PC-3 (cell line): ENCODE measurements around the gene UBAC2. TPM values are rescaled to one million over a fixed set of nuclear protein-coding genes. Genes with fewer than 3 reads are reported as not detected.

Experiments used
- ATAC-seq: fragments of 200-7000 bp; cut with Tn5 transposase; 2 replicates; pipeline ENCODE4 v1.9.1; 2020; ENCODE audit warnings: mild to moderate bottlenecking, moderate library complexity
- BruUV-seq: library from RNA; stranded (reverse); fragments of 400-500 nt; replicated peaks from 2 replicates; lab custom pipeline; 2021; lab: Mats Ljungman, UMichigan
- CTCF ChIA-PET: fragments of 300-600 bp; sonication (Branson Sonifier 250); formaldehyde crosslinking; loops from one replicate; lab custom pipeline; 2022; ENCODE audit warnings: antibody characterized with exemption; lab: Charles Lee
- POLR2A ChIA-PET: fragments of 300-600 bp; sonication (Branson Sonifier 250); formaldehyde crosslinking; loops from one replicate; lab custom pipeline; 2022; ENCODE audit warnings: antibody characterized with exemption; ENCODE audit not compliant: unreplicated experiment; lab: Charles Lee
- DNase-seq: peaks from one replicate; pipeline ENCODE4 v3.0.0-alpha.2; 2015
- H2AFZ ChIP-seq: fragments of 300-600 bp; sonication (generic); 2 replicates; pipeline ENCODE4 v1.6.0; 2016; ENCODE audit warnings: antibody characterized with exemption, low read length
- H3F3A ChIP-seq: fragments of 300-600 bp; sonication (generic); one replicate; pipeline ENCODE4 v1.6.0; 2017; ENCODE audit warnings: antibody characterized with exemption, low read length, control low read depth, mild to moderate bottlenecking; ENCODE audit not compliant: unreplicated experiment
- H3K27ac ChIP-seq: fragments of 300-600 bp; sonication (generic); 2 replicates; pipeline ENCODE4 v1.5.1; 2016; ENCODE audit warnings: mild to moderate bottlenecking, low read length
- H3K27me3 ChIP-seq: fragments of 300-600 bp; sonication (generic); 2 replicates; pipeline ENCODE4 v1.6.1; 2016; ENCODE audit warnings: low read length, mixed read lengths
- H3K36me3 ChIP-seq: fragments of 300-600 bp; sonication (generic); 2 replicates; pipeline ENCODE4 v1.6.1; 2016; ENCODE audit warnings: low read depth, mixed run types, low read length, mixed read lengths
- H3K4me1 ChIP-seq: fragments of 300-600 bp; sonication (generic); 2 replicates; pipeline ENCODE4 v1.5.1; 2016; ENCODE audit warnings: low read length; ENCODE audit not compliant: insufficient read depth
- H3K4me2 ChIP-seq: fragments of 300-600 bp; sonication (generic); 2 replicates; pipeline ENCODE4 v1.6.0; 2016; ENCODE audit warnings: low read length
- H3K4me3 ChIP-seq: fragments of 300-600 bp; sonication (generic); 2 replicates; pipeline ENCODE4 v1.5.1; 2016; ENCODE audit warnings: mild to moderate bottlenecking, low read length, mixed read lengths
- H3K79me2 ChIP-seq: fragments of 300-600 bp; sonication (generic); 2 replicates; pipeline ENCODE4 v1.6.1; 2017; ENCODE audit warnings: low read length, mixed read lengths
- H3K9ac ChIP-seq: fragments of 300-600 bp; sonication (generic); 2 replicates; pipeline ENCODE4 v1.6.0; 2016; ENCODE audit warnings: mild to moderate bottlenecking, low read length
- H3K9me2 ChIP-seq: fragments of 300-600 bp; sonication (generic); replicated peaks from 2 replicates; pipeline ENCODE4 v1.6.1; 2016; ENCODE audit warnings: mixed run types, low read length, mixed read lengths
- H3K9me3 ChIP-seq: fragments of 300-600 bp; sonication (generic); 2 replicates; pipeline ENCODE4 v1.6.1; 2016; ENCODE audit warnings: low read length, mixed read lengths
- H4K20me1 ChIP-seq: fragments of 300-600 bp; sonication (generic); 2 replicates; pipeline ENCODE4 v1.6.1; 2016; ENCODE audit warnings: low read length, mixed read lengths
- CTCF ChIP-seq: fragments of 300-600 bp; sonication (generic); conservative IDR thresholded peaks from 2 replicates; pipeline ENCODE4 v1.5.1; 2017; ENCODE audit warnings: antibody characterized with exemption, low read depth, mild to moderate bottlenecking, low read length
- EZH2 ChIP-seq: fragments of 300-600 bp; sonication (generic); IDR thresholded peaks from one replicate; pipeline ENCODE4 v1.6.1; 2017; ENCODE audit warnings: antibody characterized with exemption, mild to moderate bottlenecking, low read length; ENCODE audit not compliant: unreplicated experiment
- EZH2phosphoT487 ChIP-seq: fragments of 300-600 bp; sonication (generic); IDR thresholded peaks from 2 replicates; pipeline ENCODE4 v1.6.1; 2018; ENCODE audit warnings: mild to moderate bottlenecking, antibody characterized with exemption, low read length, borderline replicate concordance
- intact Hi-C: fragments of 100-400 bp; cut with micrococcal nuclease; formaldehyde crosslinking; loops from 2 replicates; pipeline ENCODE4 v1.9.0; 2023
- total RNA-seq: library from RNA; depleted of rRNA; stranded (reverse); fragments of >200 nt; gene quantifications from 2 replicates; pipeline ENCODE4 v1.2.3, GENCODE V29; 2014

Gene UBAC2
- total RNA-seq, 1 experiment from 2014 or later = 34.5 TPM

- BruUV-seq = no TSS peak
- H3K4me1 ChIP-seq = no peaks in the 10 kb centered on the region
- H4K20me1 ChIP-seq = no peaks in the 10 kb centered on the region
- intact Hi-C loops = no loop called here
- H3K27ac ChIP-seq = no peak overlapping the region
- no peak overlapping the region for H2AFZ ChIP-seq
- H3K79me2 ChIP-seq = no peaks in the 10 kb centered on the region
- no peaks in the 10 kb centered on the region for H3K9me3 ChIP-seq
- ChIA-PET CTCF (no interaction called here), POLR2A (no interaction called here)
- no peak overlapping the region for H3K4me3 ChIP-seq
- ATAC-seq = no peak
- TF ChIP-seq EZH2phosphoT487 (no peak), EZH2 (no peak), CTCF (no peak)
- no peaks in the 10 kb centered on the region for H3K9me2 ChIP-seq
- no peaks in the 10 kb centered on the region for H3K36me3 ChIP-seq
- no peaks in the 10 kb centered on the region for H3K27me3 ChIP-seq
- no peak overlapping the region for H3K4me2 ChIP-seq
- no peak for DNase-seq
- no peaks in the 10 kb centered on the region for H3F3A ChIP-seq
- H3K9ac ChIP-seq = no peak overlapping the region
These were observed 41.2 kb upstream of the UBAC2 start for GRCh38 chr13:99159331-99160061.

GRCh38 chr13:99160415-99160814, 40.2 kb upstream of the UBAC2 start:
- no peaks in the 10 kb centered on the region for H3K36me3 ChIP-seq

DNA sequence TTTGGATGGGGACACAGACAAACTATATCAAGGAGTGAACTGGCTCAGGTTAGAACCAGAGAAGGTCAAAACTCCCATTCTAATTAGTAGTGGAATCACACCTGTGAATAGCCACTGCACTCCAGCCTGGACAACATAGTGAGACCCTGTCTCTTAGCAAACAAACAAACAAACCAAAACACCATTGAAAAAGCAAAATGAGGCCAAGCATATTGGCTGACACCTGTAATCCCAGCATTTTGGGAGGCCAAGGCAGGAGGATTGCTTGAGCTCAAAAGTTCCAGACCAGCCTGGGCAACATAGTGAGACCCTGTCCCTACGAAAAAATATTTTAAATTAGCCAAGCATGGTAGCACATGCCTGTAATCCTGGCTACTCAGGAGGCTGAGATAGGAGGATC, 39.1 kb upstream of the UBAC2 start:
- H3K36me3 ChIP-seq = no peaks in the 10 kb centered on the region
- no peak overlapping the region for H3K4me2 ChIP-seq
- POLR2A ChIA-PET = no interaction called here
- DNase-seq = no peak
- BruUV-seq = no TSS peak
- no peaks in the 10 kb centered on the region for H3K9me3 ChIP-seq
- ATAC-seq = no peak
- H3K27me3 ChIP-seq = no peaks in the 10 kb centered on the region
- H3F3A ChIP-seq = no peaks in the 10 kb centered on the region
- H3K27ac ChIP-seq = no peak overlapping the region
- H3K79me2 ChIP-seq = no peaks in the 10 kb centered on the region
- no peak overlapping the region for H3K9ac ChIP-seq
- CTCF ChIA-PET = no interaction called here
- intact Hi-C loops = no loop called here
- H2AFZ ChIP-seq = no peak overlapping the region
- no peak overlapping the region for H3K4me3 ChIP-seq
- no peak for TF ChIP-seq CTCF
- TF ChIP-seq EZH2 = no peak
- TF ChIP-seq EZH2phosphoT487 = no peak
- no peaks in the 10 kb centered on the region for H3K9me2 ChIP-seq
- H3K4me1 ChIP-seq = no peaks in the 10 kb centered on the region
- H4K20me1 ChIP-seq = no peaks in the 10 kb centered on the region

More at GRCh38 chr13:99160415-99160814, 40.2 kb upstream of the UBAC2 start:
- no peak for DNase-seq
- Histone ChIP-seq H3K4me2 (no peak overlapping the region), H3K4me1 (no peaks in the 10 kb centered on the region), H3K9ac (no peak overlapping the region), H3K9me2 (no peaks in the 10 kb centered on the region), H3K27me3 (no peaks in the 10 kb centered on the region), H3K79me2 (no peaks in the 10 kb centered on the region), H3K9me3 (no peaks in the 10 kb centered on the region), H2AFZ (no peak overlapping the region), H3K4me3 (no peak overlapping the region), H4K20me1 (no peaks in the 10 kb centered on the region), H3F3A (no peaks in the 10 kb centered on the region), H3K27ac (no peak overlapping the region)
- POLR2A ChIA-PET = no interaction called here
- ATAC-seq = no peak
- intact Hi-C loops = no loop called here
- no peak for TF ChIP-seq EZH2phosphoT487
- BruUV-seq = no TSS peak
- CTCF ChIA-PET = no interaction called here
